Large intestine (tissue), 3 donors: ENCODE measurements around the gene CLCN6. TPM values are rescaled to one million over a fixed set of nuclear protein-coding genes. Genes with fewer than 3 reads are reported as not detected.

ENCODE experiments used
- DNase-seq, 2 donors: peaks; one replicate each; pipeline versions ENCODE4 v3.0.0 to v3.0.0-alpha.2; 2013
- H3K27ac ChIP-seq: one replicate; pipeline ENCODE4 v1.5.1; 2013; ENCODE audit warnings: low read length
- H3K27me3 ChIP-seq: 2 replicates; pipeline ENCODE4 v1.6.1; 2013; ENCODE audit warnings: low read length; ENCODE audit not compliant: control insufficient read depth, insufficient read depth
- H3K36me3 ChIP-seq: 2 replicates; pipeline ENCODE4 v1.6.1; 2013; ENCODE audit warnings: low read length; ENCODE audit not compliant: control insufficient read depth, insufficient read depth
- H3K4me1 ChIP-seq: one replicate; pipeline ENCODE4 v1.6.1; 2013; ENCODE audit warnings: low read length; ENCODE audit not compliant: control insufficient read depth, insufficient read depth
- H3K4me3 ChIP-seq: one replicate; pipeline ENCODE4 v1.5.1; 2013; ENCODE audit warnings: low read length
- H3K9me3 ChIP-seq: one replicate; pipeline ENCODE4 v1.6.1; 2013; ENCODE audit warnings: mild to moderate bottlenecking, low read depth, low read length, moderate library complexity; ENCODE audit not compliant: control insufficient read depth
- WGBS: methylation state at CpG from one replicate; pipeline ENCODE4 v1.1.5; 2013; ENCODE audit warnings: low lambda C conversion rate; ENCODE audit not compliant: insufficient coverage; 5-methylcytosine and 5-hydroxymethylcytosine counted together
- polyA plus RNA-seq: library from polyadenylated mRNA; unstranded; fragments of 120-200 nt; gene quantifications from one replicate; pipeline ENCODE4 v1.2.1, GENCODE V29; 2013

The CLCN6 gene
- polyA plus RNA-seq, 1 donor: 22.4 TPM

DNA sequence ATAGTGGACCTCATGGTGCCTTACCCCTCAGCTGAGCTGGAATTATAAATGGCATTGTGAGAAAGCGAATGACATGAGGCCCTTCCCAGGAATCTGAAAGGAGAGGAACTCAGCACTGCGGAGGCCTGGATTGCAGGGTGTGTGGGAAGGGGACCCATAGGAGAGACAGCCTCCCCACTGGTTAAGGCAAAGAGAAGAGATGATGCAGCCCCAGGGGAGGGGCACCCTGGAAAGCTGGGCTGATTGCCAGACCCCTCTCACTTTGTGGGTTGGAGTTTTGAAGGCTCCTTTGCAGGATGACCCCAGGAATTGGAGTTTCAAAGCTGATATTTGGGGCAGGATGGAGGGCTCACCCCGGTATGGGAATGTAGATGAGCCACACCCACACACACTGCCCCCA is 50.7 kb downstream of the CLCN6 start:
- WGBS: no CpG with 5 or more reads among the region's 3 CpGs
- Histone ChIP-seq H3K27ac (no peak overlapping the region), H3K36me3 (no peaks in the 10 kb centered on the region), H3K4me3 (no peak overlapping the region), H3K9me3 (no peaks in the 10 kb centered on the region), H3K4me1 (no peaks in the 10 kb centered on the region), H3K27me3 (peaks cover 42% of the 10 kb centered on the region)
- DNase-seq: no peak

GRCh38 chr1:11857164-11857851 is 51.3 kb downstream of the CLCN6 start:
- H3K27me3 ChIP-seq: peaks cover 42% of the 10 kb centered on the region
- 60% methylated on average over 1 of the region's 10 CpGs for WGBS
- H3K27ac ChIP-seq: no peak overlapping the region
- no peak overlapping the region for H3K4me3 ChIP-seq
- DNase-seq: no peak
- no peaks in the 10 kb centered on the region for H3K36me3 ChIP-seq
- no peaks in the 10 kb centered on the region for H3K4me1 ChIP-seq
- H3K9me3 ChIP-seq: no peaks in the 10 kb centered on the region

GRCh38 chr1:11858158-11858557 is 52.2 kb downstream of the CLCN6 start:
- Histone ChIP-seq H3K27ac (no peak overlapping the region), H3K4me1 (no peaks in the 10 kb centered on the region), H3K27me3 (peaks cover 44% of the 10 kb centered on the region), H3K4me3 (no peak overlapping the region), H3K36me3 (no peaks in the 10 kb centered on the region), H3K9me3 (no peaks in the 10 kb centered on the region)
- no peak for DNase-seq
- WGBS: no CpG with 5 or more reads among the region's 14 CpGs

DNA sequence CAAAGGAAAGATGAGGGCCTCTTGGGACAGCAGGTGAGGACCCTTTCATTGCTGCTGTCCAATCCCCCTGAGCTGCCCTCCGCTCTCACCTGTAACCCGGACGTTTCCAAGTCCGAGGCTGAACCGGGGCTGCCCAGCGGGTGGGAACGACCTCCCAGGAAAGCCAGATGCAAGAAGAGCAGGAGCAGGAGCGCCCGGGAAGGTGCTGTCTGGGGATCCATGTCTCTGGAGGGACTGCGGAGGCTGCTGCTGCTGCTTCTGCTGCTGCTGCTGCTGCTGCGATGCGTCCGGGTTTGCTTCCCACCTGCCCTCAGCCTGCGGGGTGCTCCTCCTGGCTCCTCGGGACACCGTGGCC is 52.6 kb downstream of the CLCN6 start, which contains the start of gene NPPB:
NPPB (minus strand) TSS at position 333 of the 355 bp plus-strand sequence; CDS start at position 221, 112 bp downstream.
- Histone ChIP-seq H3K27me3 (peaks cover 44% of the 10 kb centered on the region), H3K9me3 (no peaks in the 10 kb centered on the region), H3K36me3 (no peaks in the 10 kb centered on the region), H3K27ac (no peak within 1 kb of the TSS), H3K4me3 (no peak within 1 kb of the TSS), H3K4me1 (no peaks in the 10 kb centered on the region)
- WGBS: no CpG with 5 or more reads among the region's 16 CpGs
- no peak for DNase-seq

DNA sequence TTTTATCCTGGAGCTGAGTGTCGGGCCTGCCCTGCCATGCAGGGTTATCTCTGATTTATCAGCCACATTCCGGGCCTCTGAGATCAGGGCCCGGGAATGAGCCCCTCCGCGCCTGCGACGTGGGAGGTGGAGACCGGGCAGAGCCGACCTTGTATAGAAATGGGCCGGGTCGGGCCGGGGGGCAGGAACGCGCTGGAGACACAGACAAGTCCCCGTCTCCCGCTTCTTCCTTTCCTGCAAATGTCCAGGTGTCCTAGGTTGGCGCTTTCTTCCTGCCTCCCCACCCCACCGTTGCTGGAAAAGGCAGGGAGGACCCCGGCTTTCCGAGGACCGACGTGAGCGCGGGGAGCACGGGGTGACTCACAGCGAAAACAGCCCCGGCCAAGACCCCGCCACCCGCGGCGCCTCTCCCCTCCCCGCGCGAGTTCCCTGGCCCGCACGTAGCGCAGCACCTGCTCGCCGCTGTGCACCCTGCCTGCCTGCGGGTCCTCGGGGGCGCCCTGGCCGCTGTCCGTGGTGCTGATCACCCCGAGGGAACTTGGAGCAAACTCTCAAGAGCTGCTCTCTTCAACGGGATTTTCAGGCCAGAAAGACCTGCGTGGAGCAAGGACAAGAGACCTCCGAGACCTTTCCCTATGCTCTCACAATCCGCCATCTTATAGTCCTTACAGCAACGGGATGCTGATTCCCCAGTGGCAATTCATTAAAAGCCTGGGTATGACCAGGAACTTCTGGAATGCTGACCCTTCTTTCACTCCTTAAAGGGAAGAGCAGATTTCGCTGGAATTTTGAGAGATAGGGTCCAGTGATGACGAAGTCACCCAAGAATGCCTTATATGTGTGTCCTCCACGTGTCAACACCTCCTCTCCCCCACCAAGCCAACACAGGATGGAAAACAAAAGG is 53.2 kb downstream of the CLCN6 start:
- no CpG with 5 or more reads among the region's 53 CpGs for WGBS
- Histone ChIP-seq H3K9me3 (no peaks in the 10 kb centered on the region), H3K27ac (no peak overlapping the region), H3K27me3 (peaks cover 44% of the 10 kb centered on the region), H3K4me1 (no peaks in the 10 kb centered on the region), H3K36me3 (no peaks in the 10 kb centered on the region), H3K4me3 (no peak overlapping the region)
- DNase-seq: peak; percentile 67 to 69

DNA sequence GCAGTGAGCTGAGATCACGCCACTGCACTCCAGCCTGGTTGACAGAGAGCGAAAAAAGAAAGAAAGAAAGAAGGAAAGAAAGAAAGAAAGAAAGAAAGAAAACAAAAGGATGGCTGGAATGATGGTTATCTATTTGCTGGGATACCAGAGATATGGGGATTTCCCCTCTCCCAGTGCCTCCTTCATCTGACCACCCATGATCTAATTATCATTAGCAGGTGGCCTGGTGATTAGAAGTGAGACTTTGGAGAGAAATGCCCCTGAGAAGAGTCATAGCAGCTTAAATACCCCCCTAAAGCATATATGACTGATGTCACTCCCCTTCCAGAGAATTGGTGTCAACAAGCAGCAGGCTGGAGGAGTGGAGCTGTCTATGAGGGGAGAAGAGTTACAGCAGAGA is 54.1 kb downstream of the CLCN6 start:
- 67% methylated on average over 1 of the region's 2 CpGs for WGBS
- DNase-seq: no peak
- Histone ChIP-seq H3K9me3 (no peaks in the 10 kb centered on the region), H3K27me3 (peaks cover 39% of the 10 kb centered on the region), H3K27ac (no peak overlapping the region), H3K36me3 (no peaks in the 10 kb centered on the region), H3K4me1 (no peaks in the 10 kb centered on the region), H3K4me3 (no peak overlapping the region)

DNA sequence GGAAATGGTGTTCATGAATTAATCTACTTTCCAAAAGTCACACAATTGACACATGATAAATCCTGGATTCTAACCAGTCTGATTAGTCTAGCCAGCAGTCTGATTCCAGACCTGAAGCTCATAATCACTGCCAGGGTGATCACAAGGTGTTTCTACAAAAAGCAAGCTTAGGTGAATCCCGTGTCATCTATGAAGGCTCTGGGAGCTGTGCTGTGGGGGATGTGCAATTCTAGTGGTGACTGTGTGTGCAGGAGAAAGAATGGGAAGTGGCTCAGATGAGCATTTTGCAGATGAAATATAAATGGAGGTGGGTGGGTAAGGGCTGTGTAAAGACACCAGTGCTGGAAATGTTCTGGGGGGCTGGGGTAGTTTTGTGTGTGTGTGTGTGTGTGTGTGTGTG is 54.6 kb downstream of the CLCN6 start:
- no peak overlapping the region for H3K27ac ChIP-seq
- H3K27me3 ChIP-seq: peaks cover 39% of the 10 kb centered on the region
- DNase-seq: no peak
- WGBS: 80% methylated on average over 1 of the region's 1 CpG
- no peaks in the 10 kb centered on the region for H3K9me3 ChIP-seq
- no peak overlapping the region for H3K4me3 ChIP-seq
- H3K36me3 ChIP-seq: no peaks in the 10 kb centered on the region
- H3K4me1 ChIP-seq: no peaks in the 10 kb centered on the region

GRCh38 chr1:11862890-11863289 is 56.9 kb downstream of the CLCN6 start:
- no peak for DNase-seq
- H3K9me3 ChIP-seq: no peaks in the 10 kb centered on the region
- H3K4me1 ChIP-seq: no peaks in the 10 kb centered on the region
- no CpG with 5 or more reads among the region's 6 CpGs for WGBS
- H3K27me3 ChIP-seq: peaks cover 24% of the 10 kb centered on the region
- no peak overlapping the region for H3K4me3 ChIP-seq
- no peak overlapping the region for H3K27ac ChIP-seq
- H3K36me3 ChIP-seq: no peaks in the 10 kb centered on the region

DNA sequence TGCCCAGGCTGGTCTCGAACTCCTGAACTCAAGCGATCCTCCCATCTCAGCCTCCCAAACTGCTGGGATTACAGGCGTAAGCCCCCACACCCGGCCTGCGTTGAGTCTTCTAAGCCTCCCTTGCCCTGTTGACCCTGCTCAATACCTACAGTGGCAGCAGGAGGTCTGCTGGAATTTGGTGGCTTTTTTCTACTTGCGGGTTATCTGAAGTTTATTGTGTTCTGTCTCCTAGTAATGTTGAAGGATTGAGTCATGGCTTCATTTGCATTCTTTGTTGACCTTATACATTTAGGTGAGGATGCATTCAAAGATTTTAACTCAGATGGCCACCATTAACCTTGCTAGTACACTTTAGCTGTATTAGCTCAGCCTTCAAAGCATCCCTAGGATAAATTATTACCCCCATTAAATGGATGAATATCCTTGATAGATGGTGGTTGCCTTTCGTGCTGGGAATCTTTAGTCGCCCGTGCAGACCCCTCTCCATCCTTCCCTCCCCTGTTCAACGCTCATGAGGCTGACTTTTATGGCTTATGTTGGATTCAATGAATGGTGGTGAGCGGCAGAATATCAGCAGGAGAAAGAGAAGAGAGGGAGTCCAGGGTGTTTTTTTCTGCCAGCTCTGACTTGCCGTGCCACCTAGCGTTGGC is 62.5 kb downstream of the CLCN6 start:
- Histone ChIP-seq H3K4me1 (no peaks in the 10 kb centered on the region), H3K9me3 (no peaks in the 10 kb centered on the region), H3K36me3 (no peaks in the 10 kb centered on the region), H3K27ac (no peak overlapping the region), H3K4me3 (no peak overlapping the region), H3K27me3 (no peaks in the 10 kb centered on the region)
- DNase-seq: no peak
- WGBS: no CpG with 5 or more reads among the region's 13 CpGs

- Histone ChIP-seq H3K27ac (no peak overlapping the region), H3K27me3 (peaks cover 2% of the 10 kb centered on the region), H3K9me3 (no peaks in the 10 kb centered on the region), H3K4me3 (no peak overlapping the region), H3K4me1 (no peaks in the 10 kb centered on the region), H3K36me3 (no peaks in the 10 kb centered on the region)
- 80% methylated on average over 1 of the region's 3 CpGs for WGBS
- no peak for DNase-seq
Observed at GRCh38 chr1:11869104-11869503, 63.1 kb downstream of the CLCN6 start.
